ENCODE results near the gene TFF1.

The TFF1 gene

GRCh38 chr21:42314616-42315295 is 51.6 kb downstream of the TFF1 start:
- DNase-seq = no peak

- DNase-seq = no peak
Observed at GRCh38 chr21:42313501-42313969, 52.8 kb downstream of the TFF1 start.

GRCh38 chr21:42312626-42313104 is 53.7 kb downstream of the TFF1 start:
- no peak for DNase-seq
